ENCODE data around the gene TM4SF1. TPM values are rescaled to one million over a fixed set of nuclear protein-coding genes. Genes with fewer than 3 reads are reported as not detected.
"Not testable (repeated sequence)": the region's sequence is repeated elsewhere in the genome, so short reads cannot be mapped to it uniquely, and the experiment has no call there.

Gene TM4SF1
- total RNA-seq, 1 donor from 2014 or later, result 60.3 TPM

DNA sequence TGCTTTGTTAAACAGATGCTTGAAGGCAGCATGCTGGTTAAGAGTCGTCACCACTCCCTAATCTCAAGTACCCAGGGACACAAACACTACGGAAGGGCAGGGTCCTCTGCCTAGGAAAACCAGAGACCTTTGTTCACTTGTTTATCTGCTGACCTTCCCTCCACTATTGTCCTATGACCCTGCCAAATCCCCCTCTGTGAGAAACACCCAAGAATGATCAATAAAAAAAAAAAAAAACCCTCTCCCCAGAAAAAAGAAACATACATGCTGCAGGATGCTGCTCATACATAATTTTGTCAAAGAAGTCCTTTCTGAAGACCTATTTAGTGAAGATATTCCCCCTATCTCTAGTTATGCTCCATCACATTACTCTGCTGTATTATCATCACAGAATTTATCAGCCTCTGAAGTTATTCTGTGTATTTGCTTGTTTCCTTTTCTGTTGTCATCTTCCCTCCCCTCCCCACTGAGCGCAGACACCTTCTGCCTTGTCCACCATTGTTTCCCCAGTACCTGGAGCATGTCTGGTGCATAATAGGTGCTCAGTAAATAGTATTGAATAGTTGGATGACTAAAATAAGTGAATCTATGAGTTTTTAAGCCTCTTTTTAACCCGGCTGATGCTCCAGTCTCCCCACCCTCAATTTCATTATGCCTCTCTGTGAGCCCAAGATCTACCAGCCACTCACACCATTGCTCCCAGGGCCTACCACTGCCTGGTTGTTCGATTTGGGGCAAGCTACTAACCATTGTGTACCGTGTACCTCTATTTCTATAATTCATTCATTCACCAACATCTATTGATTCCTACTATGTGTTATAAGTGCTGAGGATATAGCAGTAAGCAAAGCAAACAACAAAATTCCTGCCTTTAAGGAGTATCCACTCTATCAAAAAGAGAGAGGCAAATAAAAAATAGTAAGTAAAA lies 4.0 kb upstream of the TM4SF1 start:
- no peak for DNase-seq (ENCODE audit: low spot score)
- Mint-ChIP-seq H3K36me3 (ENCODE audit: low read depth) (no peaks in the 10 kb centered on the region), H3K27me3 (ENCODE audit: low read depth) (no peaks in the 10 kb centered on the region), H3K27ac (ENCODE audit: unreplicated experiment) (peak overlapping the region; percentile 55), H3K9me3 (ENCODE audit: low read depth) (no peaks in the 10 kb centered on the region), H3K4me3 (ENCODE audit: unreplicated experiment) (no peak overlapping the region), H3K4me1 (ENCODE audit: low read depth) (peaks cover 60% of the 10 kb centered on the region)
- TF ChIP-seq, protein P1, sequence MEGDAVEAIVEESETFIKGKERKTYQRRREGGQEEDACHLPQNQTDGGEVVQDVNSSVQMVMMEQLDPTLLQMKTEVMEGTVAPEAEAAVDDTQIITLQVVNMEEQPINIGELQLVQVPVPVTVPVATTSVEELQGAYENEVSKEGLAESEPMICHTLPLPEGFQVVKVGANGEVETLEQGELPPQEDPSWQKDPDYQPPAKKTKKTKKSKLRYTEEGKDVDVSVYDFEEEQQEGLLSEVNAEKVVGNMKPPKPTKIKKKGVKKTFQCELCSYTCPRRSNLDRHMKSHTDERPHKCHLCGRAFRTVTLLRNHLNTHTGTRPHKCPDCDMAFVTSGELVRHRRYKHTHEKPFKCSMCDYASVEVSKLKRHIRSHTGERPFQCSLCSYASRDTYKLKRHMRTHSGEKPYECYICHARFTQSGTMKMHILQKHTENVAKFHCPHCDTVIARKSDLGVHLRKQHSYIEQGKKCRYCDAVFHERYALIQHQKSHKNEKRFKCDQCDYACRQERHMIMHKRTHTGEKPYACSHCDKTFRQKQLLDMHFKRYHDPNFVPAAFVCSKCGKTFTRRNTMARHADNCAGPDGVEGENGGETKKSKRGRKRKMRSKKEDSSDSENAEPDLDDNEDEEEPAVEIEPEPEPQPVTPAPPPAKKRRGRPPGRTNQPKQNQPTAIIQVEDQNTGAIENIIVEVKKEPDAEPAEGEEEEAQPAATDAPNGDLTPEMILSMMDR (IDR thresholded peaks at IDR 0.05), result no peak

DNA sequence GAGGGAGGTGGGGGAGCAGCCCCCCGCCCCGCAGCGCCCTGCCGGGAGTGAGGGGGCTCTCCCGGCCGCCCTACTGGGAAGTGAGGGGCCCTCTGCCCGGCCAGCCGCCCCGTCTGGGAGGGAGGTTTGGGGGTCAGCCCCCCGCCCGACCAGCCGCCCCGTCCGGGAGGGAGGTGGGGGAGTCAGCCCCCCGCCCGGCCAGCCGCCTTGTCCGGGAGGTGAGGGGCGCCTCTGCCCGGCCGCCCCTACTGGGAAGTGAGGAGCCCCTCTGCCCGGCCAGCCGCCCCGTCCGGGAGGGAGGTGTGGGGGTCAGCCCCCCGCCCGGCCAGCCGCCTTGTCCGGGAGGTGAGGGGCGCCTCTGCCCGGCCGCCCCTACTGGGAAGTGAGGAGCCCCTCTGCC lies 2.8 kb upstream of the TM4SF1 start:
- H3K27ac Mint-ChIP-seq (ENCODE audit: unreplicated experiment); DNase-seq (ENCODE audit: low spot score); H3K4me3 Mint-ChIP-seq (ENCODE audit: unreplicated experiment); H3K27me3 Mint-ChIP-seq (ENCODE audit: low read depth); H3K36me3 Mint-ChIP-seq (ENCODE audit: low read depth); H3K9me3 Mint-ChIP-seq (ENCODE audit: low read depth): not testable (repeated sequence)
- peaks cover 56% of the 10 kb centered on the region for H3K4me1 Mint-ChIP-seq (ENCODE audit: low read depth)

DNA sequence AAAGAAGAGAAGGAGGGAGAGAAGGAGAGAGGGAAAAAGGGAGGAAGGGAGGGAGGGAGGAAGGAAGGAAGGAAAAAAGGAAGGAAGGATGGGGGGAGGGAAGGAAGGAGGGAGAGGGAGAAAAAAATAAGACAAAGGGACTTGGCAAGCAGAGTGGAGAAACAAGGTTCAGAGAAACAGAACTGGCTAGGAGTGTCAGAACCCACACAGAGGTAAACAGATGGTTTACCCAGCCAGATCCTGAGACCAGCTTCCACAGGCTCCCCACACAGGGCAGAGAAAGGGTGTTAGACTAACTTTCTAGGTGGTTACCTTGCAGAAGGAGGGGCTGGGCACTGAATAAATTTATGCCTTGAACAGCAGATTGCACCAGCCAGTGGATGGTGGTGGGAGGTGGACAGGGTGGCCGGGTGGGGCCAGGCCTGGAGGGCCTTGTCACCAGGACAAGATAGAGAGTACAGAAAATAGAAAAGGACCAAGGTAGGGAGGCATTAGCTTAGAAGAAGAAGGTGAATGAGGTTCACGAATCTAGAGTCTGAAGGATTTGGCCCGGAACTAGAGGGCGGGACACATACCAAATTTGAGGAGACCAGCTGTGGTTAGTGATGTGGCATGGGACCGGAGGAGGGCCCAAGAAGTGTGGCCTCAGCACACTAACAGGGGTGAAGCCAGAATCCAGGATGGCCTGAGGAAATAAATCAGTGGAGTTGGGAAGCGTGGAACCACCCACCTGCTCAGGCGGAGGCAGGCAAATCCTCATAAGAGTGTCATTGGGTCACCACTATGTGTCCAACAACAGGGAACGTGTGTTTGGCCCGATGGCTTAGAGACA lies 1.2 kb upstream of the TM4SF1 start:
- peaks cover 59% of the 10 kb centered on the region for H3K4me1 Mint-ChIP-seq (ENCODE audit: low read depth)
- no peak for DNase-seq (ENCODE audit: low spot score)
- peak overlapping the region; percentile 93 for H3K27ac Mint-ChIP-seq (ENCODE audit: unreplicated experiment)
- H3K4me3 Mint-ChIP-seq (ENCODE audit: unreplicated experiment), result no peak overlapping the region
- TF ChIP-seq, protein P1 (IDR thresholded peaks at IDR 0.05), result no peak
- H3K9me3 Mint-ChIP-seq (ENCODE audit: low read depth), result no peaks in the 10 kb centered on the region
- H3K36me3 Mint-ChIP-seq (ENCODE audit: low read depth), result peaks cover 3% of the 10 kb centered on the region
- H3K27me3 Mint-ChIP-seq (ENCODE audit: low read depth), result no peaks in the 10 kb centered on the region

DNA sequence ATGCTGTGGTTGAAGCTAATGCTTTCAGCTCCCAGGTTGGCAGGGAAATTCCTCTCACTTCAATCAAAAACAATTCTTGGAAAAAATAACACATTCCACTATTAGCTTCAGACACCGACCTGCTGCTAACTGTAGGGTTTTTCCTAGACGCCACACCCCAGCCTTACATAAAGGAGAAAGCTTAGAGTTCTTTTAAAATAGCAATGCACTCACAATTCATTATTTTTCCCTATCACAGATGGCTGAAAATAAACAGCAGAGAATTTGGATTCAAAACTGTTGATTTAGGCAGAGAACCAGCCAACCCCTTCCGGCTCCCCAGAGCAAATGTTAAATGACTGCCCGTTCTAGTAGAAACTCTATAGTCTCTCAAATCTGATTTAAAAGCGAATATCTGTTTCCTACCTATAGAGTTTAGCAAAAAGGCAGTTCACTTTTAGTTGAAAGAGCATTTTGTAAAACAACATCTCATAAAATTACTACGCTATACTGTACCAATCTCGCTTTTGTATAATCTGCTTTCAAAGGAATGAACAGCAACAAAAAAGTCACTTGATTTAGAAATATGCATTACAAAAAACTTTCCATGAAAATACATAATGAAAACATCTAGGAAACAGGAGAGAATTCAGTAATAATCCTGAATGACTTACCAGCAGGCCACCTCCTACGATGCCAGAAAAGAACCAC lies 586 bp downstream of the TM4SF1 start:
- H3K27me3 Mint-ChIP-seq (ENCODE audit: low read depth), result no peaks in the 10 kb centered on the region
- H3K9me3 Mint-ChIP-seq (ENCODE audit: low read depth), result no peaks in the 10 kb centered on the region
- TF ChIP-seq, protein P1 (IDR thresholded peaks at IDR 0.05), result no peak
- H3K4me3 Mint-ChIP-seq (ENCODE audit: unreplicated experiment), result peak overlapping the region; percentile 75
- peaks cover 59% of the 10 kb centered on the region for H3K4me1 Mint-ChIP-seq (ENCODE audit: low read depth)
- H3K36me3 Mint-ChIP-seq (ENCODE audit: low read depth), result peaks cover 8% of the 10 kb centered on the region
- no peak for DNase-seq (ENCODE audit: low spot score)
- peak overlapping the region; percentile 93 for H3K27ac Mint-ChIP-seq (ENCODE audit: unreplicated experiment)

- DNase-seq (ENCODE audit: low spot score), result no peak
- peaks cover 13% of the 10 kb centered on the region for H3K36me3 Mint-ChIP-seq (ENCODE audit: low read depth)
- no peaks in the 10 kb centered on the region for H3K27me3 Mint-ChIP-seq (ENCODE audit: low read depth)
- H3K4me1 Mint-ChIP-seq (ENCODE audit: low read depth), result peaks cover 61% of the 10 kb centered on the region
- H3K4me3 Mint-ChIP-seq (ENCODE audit: unreplicated experiment), result peak overlapping the region; percentile 55
- H3K9me3 Mint-ChIP-seq (ENCODE audit: low read depth), result no peaks in the 10 kb centered on the region
- TF ChIP-seq, protein P1 (IDR thresholded peaks at IDR 0.05), result no peak
- peak overlapping the region; percentile 37 for H3K27ac Mint-ChIP-seq (ENCODE audit: unreplicated experiment)
Measured at GRCh38 chr3:149375501-149376196, 1.8 kb downstream of the TM4SF1 start.

Measured in chondrocyte (in vitro differentiated cells).